Myometrial cell (primary cell): Measurements from ENCODE around the gene ZNF629. TPM values are rescaled to one million over a fixed set of nuclear protein-coding genes. Genes with fewer than 3 reads are reported as not detected.

Experiments
- total RNA-seq: library from RNA; depleted of rRNA; stranded (reverse); fragments of >200 nt; gene quantifications from 2 replicates; pipeline ENCODE4 v1.2.3, GENCODE V29; 2015

ZNF629 gene
- total RNA-seq = 11.3 and 13.8 TPM in 2 replicates

GRCh38 chr16:30786936-30787612 lies at the start of gene ZNF629:
Gene ZNF629 (minus strand): TSS chr16:30787205. CDS start chr16:30784482, 2,723 bp downstream.

DNA sequence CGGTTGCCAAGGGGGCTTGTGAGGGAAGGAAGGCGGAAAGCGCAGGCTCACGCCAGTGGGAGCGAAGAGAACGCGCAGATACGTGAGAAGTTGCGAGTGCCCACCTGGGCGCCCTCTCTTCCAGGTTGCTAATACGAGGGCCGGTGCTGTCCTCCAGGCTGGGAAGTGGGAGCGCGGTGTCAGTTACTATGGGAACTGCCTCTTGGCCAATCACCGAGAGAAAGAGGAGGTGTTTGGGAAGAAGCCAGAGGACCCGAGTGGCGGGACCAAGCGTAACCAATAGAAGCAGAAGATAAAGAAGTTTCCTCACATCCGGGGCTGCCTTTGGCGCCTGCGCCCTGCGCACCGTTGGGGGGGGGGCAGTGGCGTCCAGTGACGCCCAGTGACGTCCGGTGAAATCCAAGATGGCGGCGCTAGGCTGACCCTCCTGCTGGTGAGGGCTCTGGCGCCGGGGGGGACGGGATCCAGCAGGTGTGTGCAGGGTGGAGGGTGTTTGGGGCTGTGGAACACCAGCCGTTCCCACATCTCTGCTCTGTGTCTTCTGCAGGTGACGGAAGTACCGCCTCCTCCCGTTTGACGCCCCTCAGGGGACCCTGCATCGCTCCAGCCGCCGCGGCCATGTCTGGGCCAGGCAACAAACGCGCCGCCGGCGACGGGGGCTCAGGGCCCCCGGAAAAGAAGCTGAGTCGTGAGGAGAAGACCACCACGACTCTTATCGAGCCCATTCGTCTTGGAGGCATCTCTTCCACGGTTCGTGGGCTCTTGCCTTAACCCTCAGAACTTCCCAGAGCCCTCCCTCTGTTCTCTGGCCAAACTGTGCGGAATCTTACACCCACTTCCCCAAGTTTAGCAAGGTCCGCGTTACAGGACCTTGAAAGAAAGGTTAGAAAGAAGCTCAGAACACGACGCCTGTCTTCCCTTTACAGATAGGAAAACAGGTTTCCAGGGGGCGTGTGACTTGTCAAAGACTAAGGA lies 24.8 kb downstream of the ZNF629 start, which contains the start of the genes CFAP119 and RNF40:
TSS of gene CFAP119 (minus strand) at position 135 of the 975 bp plus-strand sequence. CDS start 314 bp downstream, outside the sequence.
TSS of gene RNF40 (plus strand) at position 395 of the 975 bp plus-strand sequence. CDS start at position 619, 224 bp downstream.

GRCh38 chr16:30747799-30748633 lies 39.0 kb downstream of the ZNF629 start, which contains the start of gene PHKG2:
Gene PHKG2 (plus strand): TSS chr16:30748425. CDS start chr16:30748821, 396 bp downstream.

Other genes starting within 250 kb of the ZNF629 start
- 5.5 and 6.2 TPM in 2 replicates for gene ZNF764, start 228.8 kb downstream of the ZNF629 start, total RNA-seq
- 17.6 and 21.8 TPM in 2 replicates for gene ZNF688, start 215.5 kb downstream of the ZNF629 start, total RNA-seq
- 3.7 and 23.6 TPM in 2 replicates for gene ZNF785, start 201.5 kb downstream of the ZNF629 start, total RNA-seq
- 7.4 and 9.8 TPM in 2 replicates for gene ZNF689, start 176.8 kb downstream of the ZNF629 start, total RNA-seq
- 9.5 and 19.3 TPM in 2 replicates for gene PRR14, start 136.2 kb downstream of the ZNF629 start, total RNA-seq
- gene FBRS, start 128.8 kb downstream of the ZNF629 start, total RNA-seq = 23.1 and 30.5 TPM in 2 replicates
- 12.8 and 19.9 TPM in 2 replicates for gene SRCAP, start 88.0 kb downstream of the ZNF629 start, total RNA-seq
- gene PHKG2, start 38.8 kb downstream of the ZNF629 start, total RNA-seq = 38.6 and 46.6 TPM in 2 replicates
- 4.6 and 6.9 TPM in 2 replicates for gene CFAP119, start 25.1 kb downstream of the ZNF629 start, total RNA-seq
- 80.1 and 86.3 TPM in 2 replicates for gene RNF40, start 24.9 kb downstream of the ZNF629 start, total RNA-seq
- gene BCL7C, start 106.9 kb upstream of the ZNF629 start, total RNA-seq = 77.8 and 85.3 TPM in 2 replicates
- gene CTF1, start 109.4 kb upstream of the ZNF629 start, total RNA-seq = 3.9 and 11.2 TPM in 2 replicates
- gene FBXL19, start 136.4 kb upstream of the ZNF629 start, total RNA-seq = 26.6 and 34.0 TPM in 2 replicates
- 65.9 and 71.5 TPM in 2 replicates for gene ORAI3, start 161.9 kb upstream of the ZNF629 start, total RNA-seq
- gene SETD1A, start 170.5 kb upstream of the ZNF629 start, total RNA-seq = 3.2 TPM in 2 replicates
- 24.5 and 26.2 TPM in 2 replicates for gene HSD3B7, start 198.0 kb upstream of the ZNF629 start, total RNA-seq
- gene STX1B, start 223.4 kb upstream of the ZNF629 start, total RNA-seq = 0.86 and 1.4 TPM in 2 replicates
- gene STX4, start 246.4 kb upstream of the ZNF629 start, total RNA-seq = 24.8 and 36.2 TPM in 2 replicates